ENCODE measurements around the gene RPL38.
"Not testable (repeated sequence)": the region's sequence is repeated elsewhere in the genome, so short reads cannot be mapped to it uniquely, and the experiment has no call there.

RPL38 gene

DNA sequence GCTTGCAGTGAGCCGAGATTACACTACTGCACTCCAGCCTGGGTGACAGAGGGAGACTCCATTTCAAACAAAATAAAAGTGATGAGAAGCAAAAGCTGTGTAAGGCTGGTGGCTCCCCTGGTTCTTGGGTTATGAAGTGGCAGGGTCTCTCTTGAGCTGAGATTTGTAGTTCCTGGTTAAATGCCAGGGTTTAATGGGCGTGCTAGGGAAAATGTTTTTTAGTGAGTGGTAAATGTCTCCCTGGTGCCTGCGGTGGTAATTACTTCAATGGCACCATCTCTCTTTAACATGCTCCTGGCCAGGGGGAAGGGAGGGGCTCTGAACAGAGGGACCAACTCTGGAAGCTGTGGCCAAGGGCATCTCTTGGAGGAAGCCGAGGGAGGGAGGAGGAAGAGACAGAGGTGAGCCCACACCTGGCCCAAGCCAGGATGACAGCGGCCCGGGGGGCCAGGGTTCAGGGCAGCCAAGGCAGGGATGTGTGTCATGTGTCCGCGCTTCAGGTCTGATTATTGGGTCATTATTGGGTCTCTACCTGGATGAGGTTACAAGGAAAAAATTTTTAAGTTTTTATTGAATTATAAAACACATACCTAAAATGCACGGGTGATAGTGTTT, 17.8 kb upstream of the RPL38 start:
- no peak for DNase-seq

DNA sequence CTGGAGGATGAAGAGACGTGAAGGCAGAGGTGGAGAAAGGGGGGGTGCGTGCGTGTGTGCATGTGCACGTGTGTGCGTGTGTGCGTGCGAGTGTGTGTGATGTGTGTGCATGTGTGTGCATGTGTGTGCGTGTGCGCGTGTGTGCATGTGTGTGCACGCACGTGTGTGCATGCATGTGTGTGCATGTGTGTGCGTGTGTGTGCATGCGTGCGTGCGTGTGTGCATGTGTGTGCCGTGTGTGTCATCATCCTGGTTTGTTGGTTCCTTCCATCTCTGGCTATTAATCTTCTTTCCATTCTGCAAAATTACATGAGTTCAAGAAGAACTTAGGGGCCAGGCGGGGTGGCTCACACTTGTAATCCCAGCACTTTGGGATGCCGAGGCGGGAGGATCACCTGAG, 17.0 kb upstream of the RPL38 start:
- DNase-seq: no peak

DNA sequence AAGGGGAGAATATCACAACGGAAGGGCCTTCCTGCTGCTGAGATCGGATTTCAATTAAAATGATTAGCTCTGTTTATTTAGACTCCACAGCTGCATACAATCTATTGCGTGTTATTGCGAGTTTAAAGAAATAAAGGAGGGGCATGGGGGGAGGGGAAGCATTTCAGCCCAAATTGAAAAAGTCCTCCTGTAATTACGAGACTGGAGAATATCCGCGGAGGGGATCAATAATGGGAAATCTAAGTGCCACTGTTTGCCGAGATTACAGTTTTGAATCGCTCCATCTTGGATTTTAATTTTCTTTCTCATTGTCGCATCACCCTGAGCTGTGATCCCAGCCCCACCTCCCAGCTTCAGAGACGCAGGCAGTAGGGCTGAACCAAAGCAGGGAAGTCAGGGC, 15.7 kb upstream of the RPL38 start:
- no peak for DNase-seq

DNA sequence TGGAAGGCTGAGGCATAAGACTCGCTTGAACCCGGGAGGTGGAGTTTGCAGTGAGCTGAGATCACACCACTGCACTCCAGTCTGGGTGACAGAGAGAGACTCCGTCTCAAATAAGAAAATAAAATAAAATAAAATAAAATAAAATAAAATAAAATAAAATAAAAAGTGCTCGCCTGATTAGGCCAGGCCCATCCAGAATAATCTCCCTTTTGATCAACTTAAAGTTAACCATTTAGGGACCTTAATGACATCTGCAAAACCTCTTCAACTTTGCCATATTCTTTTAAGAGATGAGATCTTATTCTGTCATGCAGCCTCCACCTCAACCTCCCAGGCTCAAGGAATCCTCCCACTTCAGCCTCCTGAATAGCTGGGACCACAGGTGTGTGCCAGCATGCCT, 14.8 kb upstream of the RPL38 start:
- not testable (repeated sequence) for DNase-seq

DNA sequence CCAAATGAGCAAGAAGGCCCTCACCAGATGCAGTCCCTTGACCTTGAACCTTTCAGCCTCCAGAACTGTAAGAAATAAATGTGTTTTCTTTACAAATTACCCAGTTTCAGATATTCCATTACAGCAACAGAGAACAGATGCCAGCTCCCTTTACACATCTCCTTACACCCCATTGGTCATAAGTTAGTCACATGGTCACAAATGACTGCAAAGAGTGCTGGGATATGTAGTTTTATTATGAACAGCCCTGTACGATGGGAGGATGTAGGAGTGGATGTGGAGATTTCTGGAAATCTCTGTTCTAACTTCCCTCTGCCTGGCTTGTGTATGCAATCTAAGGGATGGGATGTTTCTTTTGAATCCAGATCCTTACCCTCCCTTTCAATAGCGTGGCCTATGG, 13.3 kb upstream of the RPL38 start:
- DNase-seq: no peak

DNA sequence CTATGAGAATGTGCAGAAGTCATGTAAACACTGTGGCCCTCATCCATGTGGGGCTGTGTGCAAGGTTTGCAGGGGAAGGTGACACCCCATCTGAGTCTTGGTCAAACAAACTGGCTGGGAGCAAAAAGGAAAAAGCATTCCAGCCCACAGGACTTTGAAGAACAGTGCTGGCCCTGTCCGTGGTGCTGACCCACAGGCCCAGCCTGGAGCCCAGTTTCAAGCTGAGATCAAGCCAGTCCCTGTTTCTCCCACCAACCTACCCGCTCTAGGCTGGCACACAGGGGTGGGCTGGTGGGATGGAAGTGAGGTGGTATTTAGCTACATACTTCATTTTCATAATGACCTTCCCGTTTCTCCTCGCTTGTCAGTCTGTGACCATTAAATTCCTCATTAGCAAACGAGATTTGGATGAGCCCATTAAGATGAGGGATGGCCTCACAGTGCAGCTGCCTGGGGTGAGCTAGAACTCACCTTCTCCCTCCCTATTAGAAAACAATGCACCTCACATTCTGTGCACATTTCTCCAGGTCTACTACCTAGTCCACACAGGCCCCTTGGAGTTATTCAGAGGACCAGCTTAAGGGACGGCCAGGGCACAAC, 12.6 kb upstream of the RPL38 start:
- no peak for DNase-seq

DNA sequence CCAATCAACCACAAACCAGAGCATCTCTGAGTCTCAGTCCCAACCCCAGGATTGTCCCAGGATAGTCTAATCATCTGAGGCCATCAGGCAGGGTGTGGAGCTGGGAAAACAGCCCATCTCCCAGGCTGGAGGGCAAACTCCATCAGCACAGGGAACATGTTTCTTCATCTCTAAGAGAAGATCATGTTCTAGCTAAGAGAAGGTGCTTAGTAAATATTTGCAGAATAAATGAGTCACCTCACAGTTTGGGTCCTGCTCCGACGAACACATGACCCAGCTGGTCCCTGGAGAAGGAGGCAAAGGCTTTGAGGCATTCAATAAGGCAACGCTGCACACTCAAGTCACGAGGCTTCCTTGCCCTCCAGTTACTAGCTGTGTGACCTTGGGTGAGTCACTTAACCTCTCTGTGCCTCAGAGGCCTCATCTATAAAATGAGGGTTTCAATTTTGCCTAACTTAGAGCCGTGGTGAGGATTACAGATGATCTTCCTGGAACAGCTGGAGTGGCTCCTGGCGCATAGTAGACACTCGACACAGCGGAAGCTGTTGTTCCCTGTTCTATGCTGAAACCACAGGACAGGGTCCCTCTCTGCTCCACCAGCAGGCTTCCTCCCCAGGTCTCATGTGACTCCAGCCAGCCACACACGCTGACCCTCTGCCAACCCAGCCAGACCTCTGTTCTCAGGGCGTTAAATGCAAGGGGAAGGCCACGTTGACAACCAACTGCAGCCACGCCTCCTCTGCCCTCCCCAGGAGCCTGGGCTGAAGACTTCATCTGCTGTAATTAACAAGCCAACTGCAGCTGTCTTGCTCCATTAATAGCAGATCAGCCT, 10.3 kb upstream of the RPL38 start:
- DNase-seq: no peak

DNA sequence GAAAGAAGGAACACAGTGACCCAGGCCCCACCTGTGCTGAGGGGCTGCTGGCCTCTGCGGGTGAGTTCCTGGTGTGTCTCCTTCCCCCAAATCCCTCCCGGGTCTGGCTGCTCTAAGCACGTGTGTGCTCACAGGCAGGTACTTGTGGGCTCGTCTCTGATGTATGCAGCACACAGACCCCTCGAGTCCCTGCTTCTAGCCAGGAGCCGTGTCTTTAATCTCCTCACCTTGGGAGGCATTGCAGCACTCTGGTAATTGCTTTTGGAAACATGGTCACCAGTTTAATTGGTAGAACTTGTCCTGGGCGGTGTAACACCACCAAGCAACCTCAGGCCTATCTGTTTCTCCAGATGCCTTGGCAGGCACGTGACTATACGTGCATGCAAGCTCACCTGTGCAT, 8.8 kb upstream of the RPL38 start:
- no peak for DNase-seq

DNA sequence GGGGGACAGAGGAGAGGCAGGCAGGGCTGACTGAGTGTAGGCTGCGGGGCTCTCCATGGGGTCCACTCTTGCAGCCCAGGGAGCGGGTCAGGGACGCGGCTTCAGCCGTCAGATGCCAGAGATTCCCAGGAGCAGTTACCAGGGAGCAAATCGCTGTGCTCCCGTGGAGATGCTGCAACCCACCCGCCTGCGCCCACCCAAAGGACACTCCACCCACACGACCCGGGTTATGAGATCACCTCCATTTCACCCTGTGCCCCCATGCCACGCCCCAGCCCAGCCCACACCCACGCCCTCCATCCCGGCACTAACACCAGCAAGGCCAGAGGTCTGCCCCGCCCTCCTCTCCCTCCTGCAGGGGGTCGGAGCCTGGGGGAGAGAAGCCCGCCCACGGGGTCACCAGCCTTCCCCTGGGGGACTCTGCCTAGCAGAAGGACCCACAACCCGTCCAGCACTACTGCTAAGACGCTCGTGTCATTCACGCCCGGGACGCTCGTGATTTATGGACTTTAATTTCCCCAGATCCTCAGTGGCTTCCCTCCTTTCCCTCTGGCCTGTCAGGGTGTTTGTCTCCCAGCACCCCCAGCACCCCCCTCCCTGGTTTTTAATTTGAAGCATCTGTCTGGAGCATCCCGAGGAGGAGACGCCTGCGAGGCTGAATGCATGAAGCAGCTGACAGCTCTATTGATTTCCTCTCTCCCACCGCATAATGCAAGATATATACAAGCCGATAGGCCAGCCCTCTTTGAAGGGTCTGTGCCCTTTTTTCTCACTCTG, 6.7 kb upstream of the RPL38 start:
- DNase-seq: no peak

DNA sequence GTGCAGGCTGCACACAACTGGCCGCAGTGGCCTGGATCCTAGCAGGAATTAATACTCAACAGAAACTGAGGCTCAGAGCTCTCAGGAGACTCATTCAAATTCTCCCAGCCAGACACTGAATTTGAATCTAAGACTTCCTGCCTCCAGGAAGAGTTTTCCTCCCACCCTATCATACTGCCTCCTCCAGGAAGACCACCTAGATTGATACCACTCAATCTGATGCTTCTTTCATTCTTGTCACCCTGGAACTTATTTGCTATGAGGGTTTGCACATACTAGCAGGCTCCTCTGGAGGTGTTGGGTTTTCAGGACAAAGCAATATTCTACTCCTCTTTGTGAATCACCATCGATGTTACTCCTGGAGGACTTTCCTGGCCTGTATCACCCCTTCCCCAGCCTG, 5.7 kb upstream of the RPL38 start:
- no peak for DNase-seq

DNA sequence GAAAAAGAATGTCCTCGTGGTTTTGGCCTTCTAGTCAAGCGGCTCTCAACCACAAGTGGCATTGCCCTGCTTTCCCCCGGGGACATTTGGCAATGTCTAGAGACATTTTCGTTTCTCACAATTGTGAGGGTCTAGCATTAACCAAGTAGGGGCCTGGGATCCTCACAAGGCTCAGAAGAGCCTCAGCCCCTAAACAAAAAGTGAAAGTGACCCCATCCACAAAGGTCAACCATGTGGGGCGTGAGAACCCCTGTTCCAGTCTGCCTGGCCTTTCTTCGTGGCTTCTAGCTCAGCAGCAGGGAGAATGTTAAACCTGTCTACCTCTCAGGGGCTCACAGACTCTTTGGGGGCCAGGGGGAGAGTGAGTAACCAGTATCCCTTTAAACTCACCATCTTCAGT, 4.8 kb upstream of the RPL38 start:
- DNase-seq: no peak

DNA sequence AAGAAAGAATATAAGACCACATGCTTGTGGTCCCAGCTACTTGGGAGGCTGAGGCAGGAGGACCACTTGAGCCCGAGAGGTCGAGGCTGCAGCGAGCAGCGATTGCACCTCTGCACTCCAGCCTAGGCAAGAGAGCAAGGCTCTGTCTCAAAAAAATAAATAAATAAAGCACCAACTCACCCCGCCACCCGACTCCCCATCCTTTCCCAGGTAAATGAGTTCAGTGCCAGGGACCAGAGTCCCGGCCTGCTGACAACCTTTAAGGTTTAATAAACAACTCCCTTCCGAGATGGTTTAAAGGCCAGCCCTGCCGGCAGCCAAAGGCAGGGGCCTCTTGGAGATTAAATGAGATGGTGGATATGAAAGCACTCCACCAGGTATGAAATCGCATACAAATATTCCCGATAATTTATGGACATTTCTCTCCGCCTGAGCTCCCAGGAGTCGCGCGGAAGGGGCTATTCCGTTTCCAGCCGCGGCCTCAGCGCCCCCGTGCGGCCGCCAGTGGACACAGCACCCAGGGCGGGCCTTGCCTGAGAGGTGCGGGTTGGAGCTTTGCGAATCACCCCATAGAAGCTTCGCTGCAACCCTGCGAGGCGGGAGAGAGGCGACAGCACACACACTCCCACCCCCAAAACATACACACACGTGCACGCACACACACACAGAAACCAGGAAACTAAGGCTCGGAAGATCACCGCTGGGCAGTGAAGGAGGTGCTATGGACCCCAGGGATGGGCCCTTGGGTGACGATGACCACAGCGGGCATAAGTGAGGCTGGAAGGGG, 4.0 kb upstream of the RPL38 start:
- DNase-seq: peak in 4 of 5 donors; percentile 44 to 51 (median 49)

DNA sequence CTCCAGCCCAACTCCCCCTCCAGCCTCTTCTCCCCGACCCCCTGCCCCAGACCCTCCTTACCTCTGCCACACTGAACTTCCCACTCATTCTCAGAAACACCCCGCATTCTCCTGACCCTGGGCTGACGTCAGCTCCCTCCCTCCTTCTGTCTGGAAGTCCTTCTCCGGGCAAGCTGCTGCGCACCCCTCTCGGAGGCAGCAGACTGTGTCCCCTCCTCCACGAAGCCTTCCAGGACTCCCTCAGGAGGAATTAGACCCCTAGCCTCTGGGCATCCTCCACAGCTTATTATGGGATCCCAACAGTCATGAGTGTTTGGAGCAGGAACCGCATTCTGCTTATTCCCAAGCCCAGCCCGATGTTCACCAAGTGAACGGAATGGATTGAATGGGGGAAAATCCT, 3.4 kb upstream of the RPL38 start:
- DNase-seq: no peak

DNA sequence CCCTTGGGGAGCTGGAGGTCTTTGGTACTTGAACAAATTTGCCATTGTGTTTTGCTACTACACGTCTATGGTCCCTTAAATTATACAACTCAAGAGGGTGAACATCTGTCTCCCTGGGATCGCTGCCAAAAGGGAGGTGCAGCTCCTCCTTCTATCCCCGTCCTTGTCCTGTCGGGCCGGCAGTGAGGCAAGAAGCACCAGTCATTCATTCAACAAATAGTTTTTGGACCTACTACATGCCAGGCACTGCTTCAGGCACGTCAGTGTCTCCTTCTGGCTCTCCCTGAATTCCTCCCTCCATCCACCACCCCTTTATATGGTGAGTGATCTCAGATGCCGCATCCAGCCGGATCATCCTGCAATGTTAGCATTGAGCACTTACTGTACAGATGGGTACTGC, 2.2 kb upstream of the RPL38 start:
- DNase-seq: no peak

DNA sequence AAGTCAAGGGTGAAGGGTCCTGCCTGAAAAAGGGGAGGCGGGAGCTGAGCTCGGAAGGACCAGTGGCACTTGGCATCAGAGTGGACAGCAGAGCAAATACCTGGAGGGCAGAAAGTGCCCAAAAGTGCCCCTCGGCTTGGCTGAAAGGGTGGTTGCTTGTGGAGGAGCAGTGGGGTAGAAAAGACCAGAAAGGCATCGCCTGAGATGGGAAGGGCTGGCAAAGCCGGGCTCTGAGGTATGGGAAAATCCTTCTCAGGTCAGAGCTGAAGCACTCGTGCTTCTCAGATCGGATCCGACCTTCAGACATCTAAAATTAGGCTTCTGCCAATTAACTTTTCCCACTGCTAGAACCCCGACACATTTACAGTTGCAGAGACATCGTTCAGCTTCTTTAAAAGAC, 1.5 kb upstream of the RPL38 start:
- DNase-seq: no peak

DNA sequence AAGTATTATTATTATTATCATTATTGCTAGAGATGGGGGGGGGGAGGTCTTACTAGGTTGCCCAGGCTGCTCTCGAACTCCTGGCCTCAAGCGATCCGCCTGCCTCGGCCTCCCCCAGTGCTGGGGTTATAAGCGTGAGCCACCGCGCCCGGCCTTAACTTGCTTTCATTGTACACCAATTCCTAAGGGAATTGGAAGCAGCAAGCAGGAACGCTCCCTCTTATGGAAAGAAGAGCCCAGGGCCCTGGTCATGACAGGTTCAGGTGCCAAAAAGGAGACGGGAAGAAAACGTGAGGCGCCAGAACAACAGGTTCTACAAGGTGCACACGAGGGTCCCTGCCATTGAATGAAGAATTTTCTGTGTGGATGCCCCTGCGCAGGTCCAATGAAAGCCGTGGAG, 540 bp upstream of the RPL38 start:
- DNase-seq: no peak

DNA sequence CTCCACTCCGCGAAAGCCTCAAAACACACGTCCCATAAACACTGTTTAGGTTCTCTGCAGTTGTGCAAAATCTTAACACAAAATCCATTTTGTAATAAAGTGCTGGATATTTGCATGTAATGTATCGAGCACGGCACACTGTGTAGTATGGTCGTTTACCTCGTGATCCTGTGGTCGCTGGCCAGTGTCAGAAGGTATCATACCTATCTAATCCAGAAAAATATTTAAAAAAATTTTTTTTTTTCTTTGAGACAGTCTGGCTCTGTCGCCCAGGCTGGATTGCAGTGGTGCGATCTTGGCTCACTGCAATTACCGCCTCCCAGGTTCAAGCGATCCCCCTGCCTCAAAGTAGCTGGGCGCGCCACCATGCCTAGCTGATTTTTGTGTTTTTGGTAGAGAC, 996 bp downstream of the RPL38 start:
- no peak for DNase-seq

DNA sequence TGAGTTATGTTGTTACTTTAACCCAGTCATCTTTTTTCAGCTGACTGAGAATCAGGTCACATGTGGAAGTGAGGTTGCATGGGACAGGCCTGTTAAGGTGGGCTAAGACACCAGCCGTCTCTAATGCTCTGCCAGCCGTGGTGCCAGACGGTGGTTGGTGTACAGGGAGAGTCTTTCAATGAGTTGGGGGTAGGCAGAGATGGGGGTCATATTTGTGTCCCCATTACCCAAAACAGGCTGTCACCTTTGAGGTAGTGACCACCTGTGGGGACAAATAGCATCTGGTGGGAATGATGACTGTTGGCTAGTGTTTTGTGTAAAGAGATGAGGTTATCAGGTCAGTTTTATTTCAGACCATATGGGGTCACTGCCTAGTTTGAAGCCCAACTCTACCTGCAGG, 1.8 kb downstream of the RPL38 start:
- DNase-seq: no peak

DNA sequence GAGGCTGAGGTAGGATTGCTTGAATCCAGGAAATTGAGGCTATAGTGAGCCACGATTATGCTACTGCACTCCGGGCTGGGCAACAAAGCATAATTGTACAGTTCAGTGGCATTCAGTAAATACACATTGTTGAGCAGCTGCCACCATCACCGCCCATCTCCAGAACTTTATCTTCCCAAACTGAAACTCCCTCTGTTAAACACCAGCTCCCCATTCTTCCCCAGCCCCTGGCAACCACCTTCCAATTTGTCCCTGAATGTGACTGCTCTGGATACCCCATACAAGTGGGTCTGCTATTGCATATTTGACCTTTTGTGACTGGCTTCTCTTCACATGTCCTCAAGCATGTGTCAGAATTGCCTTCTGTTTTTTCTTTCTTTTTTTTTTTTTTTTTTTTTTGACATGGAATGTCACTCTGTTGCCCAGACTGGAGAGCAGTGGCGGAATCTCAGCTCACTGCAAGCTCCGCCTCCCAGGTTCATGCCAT, 2.9 kb downstream of the RPL38 start:
- no peak for DNase-seq

DNA sequence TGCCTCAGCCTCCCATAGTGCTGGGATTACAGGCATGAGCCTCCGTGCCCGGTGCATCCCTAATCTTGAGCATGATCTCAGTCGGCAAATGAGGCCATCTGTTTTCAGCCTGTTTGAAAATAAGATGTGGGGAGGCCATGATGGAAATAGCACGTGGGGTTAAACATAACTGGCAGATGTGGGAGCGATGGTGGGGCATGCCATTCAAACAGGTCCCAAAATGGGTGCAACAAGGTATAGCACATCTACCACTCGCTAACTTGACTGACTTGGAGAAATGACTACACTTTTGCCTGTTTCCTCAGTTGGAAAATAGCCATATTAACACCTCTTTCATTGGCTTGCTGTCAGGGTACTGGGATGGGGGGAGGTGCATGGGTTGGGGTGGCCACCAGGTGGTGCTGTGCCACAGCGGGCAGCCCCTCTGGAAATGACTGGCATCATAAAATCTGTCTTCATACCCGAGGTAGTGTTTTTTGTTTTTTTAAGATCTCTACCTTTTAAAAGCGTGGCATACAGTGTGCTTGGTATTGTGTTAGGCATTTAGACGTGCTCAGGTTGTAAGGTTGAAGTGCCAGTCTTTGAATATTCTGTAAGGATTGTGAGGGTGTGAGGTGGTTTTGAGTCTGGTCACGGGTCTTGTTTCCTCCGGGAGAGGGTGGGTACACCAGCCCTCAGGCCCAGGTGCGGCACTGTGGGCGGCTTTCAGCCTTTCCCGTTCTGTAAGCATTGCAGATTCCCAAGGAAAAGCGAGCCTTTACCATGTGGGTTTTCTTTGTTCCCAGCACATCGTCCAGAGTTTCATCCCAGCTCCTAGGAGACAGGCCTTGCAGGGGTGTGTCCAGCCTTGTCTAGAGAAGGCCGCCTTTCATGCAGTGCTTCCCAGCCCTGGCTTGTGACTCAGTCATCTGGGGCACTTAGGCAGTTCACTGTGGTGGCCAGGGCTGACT, 7.0 kb downstream of the RPL38 start:
- peak; percentile 54 to 77 (median 74) for DNase-seq
